Stimulated activated CD8-positive, alpha-beta memory T cell treated with anti-CD3 and anti-CD28 coated beads, Interleukin-7, amount 100 ng/mL, for 48 hours (primary cell): ENCODE data around the gene USP27X.
A peak's percentile ranks its signal among the peaks of the same experiment; 100 is the strongest.

Experiments
- DNase-seq, 2 donors: peaks; one replicate each; pipeline ENCODE4 v3.0.0-alpha.2; 2020; ENCODE audit warnings: low read depth in 1 of 2; ENCODE audit errors: extremely low read depth in 1 of 2

USP27X gene

GRCh38 chrX:49880668-49881067 lies 1.4 kb downstream of the USP27X start:
- no peak for DNase-seq

GRCh38 chrX:49884290-49884862 lies 5.1 kb downstream of the USP27X start:
- no peak for DNase-seq

GRCh38 chrX:49892542-49892941 lies 13.3 kb downstream of the USP27X start:
- DNase-seq: no peak

- DNase-seq: no peak
Observed at GRCh38 chrX:49896951-49897350, 17.7 kb downstream of the USP27X start.

GRCh38 chrX:49901048-49901447 lies 21.8 kb downstream of the USP27X start:
- no peak for DNase-seq

- DNase-seq: no peak
Observed at GRCh38 chrX:49910344-49910743, 31.1 kb downstream of the USP27X start.

- DNase-seq: no peak
Observed at GRCh38 chrX:49912086-49912485, 32.8 kb downstream of the USP27X start.

- DNase-seq: no peak
Observed at GRCh38 chrX:49912861-49913260, 33.6 kb downstream of the USP27X start.

- no peak for DNase-seq
Observed at GRCh38 chrX:49915361-49916222, 36.3 kb downstream of the USP27X start.

GRCh38 chrX:49919617-49920016 lies 40.3 kb downstream of the USP27X start:
- no peak for DNase-seq

- DNase-seq: no peak
Observed at GRCh38 chrX:49921109-49921508, 41.8 kb downstream of the USP27X start.

- peak; percentile 81 to 89 for DNase-seq
Observed at GRCh38 chrX:49922291-49923241, 43.3 kb downstream of the USP27X start, which contains the start of gene CLCN5. TSS of gene CLCN5 (plus strand) at chrX:49922596. CDS start at chrX:49925299, 2,703 bp downstream.

GRCh38 chrX:49925176-49925575 lies 45.9 kb downstream of the USP27X start:
- no peak for DNase-seq

GRCh38 chrX:49930039-49930438 lies 50.8 kb downstream of the USP27X start:
- DNase-seq: no peak
